Adrenal gland (tissue), 12 donors: Measurements from ENCODE around the gene TRPV4. TPM values are rescaled to one million over a fixed set of nuclear protein-coding genes. Genes with fewer than 3 reads are reported as not detected.

ENCODE experiments used
- DNase-seq, 7 donors: peaks; one replicate each; pipeline ENCODE4 v3.0.0-alpha.2; 2019 to 2020
- H3K27ac ChIP-seq, 5 donors: fragments of 200-600 bp; sonication (generic) in 4 of 5; 1 replicate in 3 of 5; 2 replicates in 2 of 5; pipeline versions ENCODE4 v1.5.1 to v1.8.0; 2016 to 2020; ENCODE audit warnings: mild to moderate bottlenecking in 1 of 5
- H3K27me3 ChIP-seq: fragments of 200-600 bp; 2 replicates; pipeline ENCODE4 v1.8.0; 2021
- H3K36me3 ChIP-seq, 2 donors: fragments of 200-600 bp; replicated peaks in 1 of 2; 1 replicate in 1 of 2; 2 replicates in 1 of 2; pipeline versions ENCODE4 v1.5.1 to v1.8.0; 2018 to 2022
- H3K4me1 ChIP-seq, 2 donors: fragments of 200-600 bp; replicated peaks in 1 of 2; 1 replicate in 1 of 2; 2 replicates in 1 of 2; pipeline versions ENCODE4 v1.5.1 to v1.8.0; 2018 to 2021
- H3K4me3 ChIP-seq, 4 donors: fragments of 200-600 bp; sonication (generic) in 3 of 4; one replicate each; pipeline ENCODE4 v1.5.1; 2016 to 2018
- H3K9me3 ChIP-seq, 3 donors: fragments of 200-600 bp; sonication (generic) in 1 of 3; replicated peaks in 1 of 3; 1 replicate in 2 of 3; 2 replicates in 1 of 3; pipeline versions ENCODE4 v1.5.1 to v1.8.0; 2016 to 2021
- POLR2A ChIP-seq, 2 donors: fragments of 450-650 bp; IDR thresholded peaks; one replicate each; pipeline ENCODE4 v1.6.1; 2017; ENCODE audit warnings: antibody characterized with exemption in 2 of 2, mild to moderate bottlenecking in 2 of 2, moderate library complexity in 1 of 2
- WGBS, 4 donors: extraction: QIAGEN DNeasy Blood & Tissue Kit in 2 of 4; methylation state at CpG; one replicate each; pipeline versions ENCODE4 v1.1.5 to v1.1.7; 2013 to 2017; 5-methylcytosine and 5-hydroxymethylcytosine counted together
- intact Hi-C, 2 donors: fragments of 100-400 bp; cut with DNase I; formaldehyde crosslinking; loops; one replicate each; pipeline versions ENCODE4 v1.14.1 to v1.15.0; 2022 to 2023
- polyA plus RNA-seq, 3 donors: library from polyadenylated mRNA; stranded (reverse); fragments of 200-250 nt in 2 of 3; fragments of 350-450 nt in 1 of 3; fragmentation: Illumina TruSeq in 1 of 3; extraction: RNeasy Lipid Tissue Mini Kit (QIAGEN cat#74804) in 1 of 3; gene quantifications; one replicate each; pipeline ENCODE4 v1.2.3, GENCODE V29; 2013 to 2014
- total RNA-seq, 9 donors: library from RNA; depleted of rRNA in 4 of 9; stranded (reverse); fragments of >200 nt in 4 of 9; fragments of 120-200 nt in 1 of 9; fragmentation: NEBNext Ultra II Directional in 1 of 9; extraction: Animal tissue kit (Norgen Biotek cat#: 25700) in 1 of 9; gene quantifications; one replicate each; pipeline versions ENCODE4 v1.1.0 to v1.2.4, GENCODE V29; 2013 to 2023
- TF ChIP-seq, protein P1 (sequence below), 6 experiments: fragments of 450-650 bp in 4 of 6; fragments of 200-600 bp in 2 of 6; sonication (generic) in 1 of 6; IDR thresholded peaks; 1 replicate in 5 of 6; 2 replicates in 1 of 6; pipeline versions ENCODE4 v1.5.1 to v1.8.0; 2016 to 2021; ENCODE audit warnings: antibody characterized with exemption in 6 of 6, mild to moderate bottlenecking in 2 of 6, moderate library complexity in 1 of 6
- donor health status: healthy with polysubstance abuse.
- donor health status: Bipolar disorder and iron deficiency.
- donor health status: DM: yes; HTN: yes; CAD: no.
- donor health status: DM: no; HTN: no; CAD: no.
- donor health status: DM: no; HTN: no; CAD: no.
- donor health status: DM: yes; HTN: yes; CAD: no.

TRPV4 gene
- total and polyA plus RNA-seq, 12 donors: 0.30 to 5.9 (median 1.4) TPM

DNA sequence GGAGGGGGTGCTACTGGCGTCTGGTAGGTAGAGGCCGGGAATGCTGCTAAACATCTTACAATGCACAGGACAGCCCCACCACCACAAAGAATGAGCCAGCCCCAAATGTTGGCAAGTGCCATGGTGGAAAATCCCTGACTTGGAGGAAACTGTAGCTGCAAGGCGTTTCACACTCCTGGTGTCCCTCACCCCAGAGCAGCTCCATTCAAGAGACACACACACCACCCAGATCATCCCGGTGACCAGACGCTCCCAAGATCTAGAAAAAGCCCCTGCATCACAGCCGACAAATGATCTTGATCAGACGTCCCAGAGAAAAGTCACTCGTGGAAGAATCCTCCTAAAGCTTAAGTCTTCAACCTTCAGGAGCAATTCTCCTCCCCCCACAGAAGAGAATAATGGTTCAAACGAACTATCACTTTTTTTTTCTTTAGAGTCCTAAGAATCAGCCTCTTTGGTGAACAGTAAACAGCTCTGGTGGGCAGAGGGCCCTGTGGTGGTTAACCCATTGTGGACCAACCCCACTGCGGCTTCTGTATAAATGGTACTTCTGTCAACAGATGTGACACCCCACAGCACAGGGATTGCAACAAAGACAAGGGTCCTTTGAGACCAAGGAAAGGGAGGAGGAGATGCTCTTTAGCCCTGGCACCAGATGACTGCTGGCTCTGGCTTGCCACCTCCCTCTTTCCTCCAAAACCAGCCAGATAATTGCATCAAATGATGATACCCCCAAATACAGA, 44.5 kb upstream of the TRPV4 start:
- H3K36me3 ChIP-seq: no peaks in the 10 kb centered on the region
- TF ChIP-seq POLR2A (IDR thresholded peaks at IDR 0.05): no peak
- TF ChIP-seq, protein P1, sequence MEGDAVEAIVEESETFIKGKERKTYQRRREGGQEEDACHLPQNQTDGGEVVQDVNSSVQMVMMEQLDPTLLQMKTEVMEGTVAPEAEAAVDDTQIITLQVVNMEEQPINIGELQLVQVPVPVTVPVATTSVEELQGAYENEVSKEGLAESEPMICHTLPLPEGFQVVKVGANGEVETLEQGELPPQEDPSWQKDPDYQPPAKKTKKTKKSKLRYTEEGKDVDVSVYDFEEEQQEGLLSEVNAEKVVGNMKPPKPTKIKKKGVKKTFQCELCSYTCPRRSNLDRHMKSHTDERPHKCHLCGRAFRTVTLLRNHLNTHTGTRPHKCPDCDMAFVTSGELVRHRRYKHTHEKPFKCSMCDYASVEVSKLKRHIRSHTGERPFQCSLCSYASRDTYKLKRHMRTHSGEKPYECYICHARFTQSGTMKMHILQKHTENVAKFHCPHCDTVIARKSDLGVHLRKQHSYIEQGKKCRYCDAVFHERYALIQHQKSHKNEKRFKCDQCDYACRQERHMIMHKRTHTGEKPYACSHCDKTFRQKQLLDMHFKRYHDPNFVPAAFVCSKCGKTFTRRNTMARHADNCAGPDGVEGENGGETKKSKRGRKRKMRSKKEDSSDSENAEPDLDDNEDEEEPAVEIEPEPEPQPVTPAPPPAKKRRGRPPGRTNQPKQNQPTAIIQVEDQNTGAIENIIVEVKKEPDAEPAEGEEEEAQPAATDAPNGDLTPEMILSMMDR (IDR thresholded peaks at IDR 0.05): no peak
- H3K27me3 ChIP-seq: no peaks in the 10 kb centered on the region
- DNase-seq: no peak
- WGBS, 4 donors: 72 to 79% (median 74%) methylated on average over 10 of the region's 10 CpGs
- no peak overlapping the region for H3K4me3 ChIP-seq
- no peak overlapping the region for H3K27ac ChIP-seq
- H3K9me3 ChIP-seq: no peaks in the 10 kb centered on the region
- intact Hi-C loops: no loop called here
- peaks cover 11 to 31% of the 10 kb centered on the region in 2 donors for H3K4me1 ChIP-seq

DNA sequence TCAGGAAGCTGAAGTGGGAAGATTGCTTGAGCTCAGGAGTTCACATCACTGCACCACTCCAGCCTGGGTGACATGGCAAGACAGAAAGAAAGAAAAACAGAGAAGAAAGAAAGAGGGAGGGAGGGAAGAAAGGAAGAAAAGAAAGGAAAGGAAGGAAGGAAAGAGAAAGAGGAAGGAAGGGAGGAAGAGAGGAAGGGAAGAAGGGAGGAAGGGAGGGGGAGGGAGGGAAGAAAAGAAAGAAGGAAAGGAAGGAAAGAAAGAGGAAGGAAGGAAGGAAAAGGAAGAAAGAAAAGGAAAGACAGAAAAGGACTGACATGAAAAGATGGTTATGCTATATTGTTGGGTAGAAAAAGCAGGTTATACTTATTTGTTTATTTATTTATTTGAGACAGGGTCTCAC, 43.2 kb upstream of the TRPV4 start:
- intact Hi-C loops: no loop called here
- peaks cover 11 to 35% of the 10 kb centered on the region in 2 donors for H3K4me1 ChIP-seq
- no peak for DNase-seq

DNA sequence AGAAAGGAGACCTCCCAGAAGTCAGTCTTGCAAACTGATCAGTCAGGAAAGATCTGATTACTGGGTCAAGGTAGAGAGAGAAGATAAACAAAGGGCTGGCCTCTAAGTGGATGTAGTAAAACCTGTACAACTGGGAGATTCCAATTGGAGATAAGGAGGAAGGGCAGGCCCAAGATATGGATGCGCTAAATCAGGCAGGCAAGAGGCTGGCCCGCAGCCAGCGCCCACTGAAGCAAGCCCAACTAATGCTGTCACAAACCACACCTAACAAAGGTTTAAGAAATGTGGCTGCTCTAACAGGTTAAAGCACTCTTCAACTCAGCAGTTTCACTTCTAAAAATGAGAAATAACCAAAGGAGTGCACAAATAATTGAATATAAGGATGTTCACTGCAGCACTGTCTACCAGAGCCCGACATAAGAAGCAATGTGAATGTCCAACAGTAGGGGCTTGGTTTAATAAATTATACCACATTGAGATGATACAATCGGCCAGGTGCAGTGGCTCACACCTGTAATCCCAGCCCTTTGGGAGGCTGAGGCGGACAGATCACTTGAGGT, 42.5 kb upstream of the TRPV4 start:
- H3K4me1 ChIP-seq: peaks cover 8 to 39% of the 10 kb centered on the region in 2 donors
- no peak overlapping the region for H3K4me3 ChIP-seq
- DNase-seq: peak in 2 of 7 donors; percentile 32 to 35
- WGBS, 4 donors: 49 to 74% (median 67%) methylated on average over 6 of the region's 6 CpGs
- H3K27ac ChIP-seq: no peak overlapping the region
- no peaks in the 10 kb centered on the region for H3K27me3 ChIP-seq
- no peak for TF ChIP-seq POLR2A (IDR thresholded peaks at IDR 0.05)
- TF ChIP-seq, protein P1 (IDR thresholded peaks at IDR 0.05): no peak
- no peaks in the 10 kb centered on the region for H3K9me3 ChIP-seq
- no peaks in the 10 kb centered on the region for H3K36me3 ChIP-seq
- intact Hi-C loops: no loop called here

More for the DNA sequence above, 43.2 kb upstream of the TRPV4 start:
- Histone ChIP-seq H3K27ac (no peak overlapping the region), H3K36me3 (no peaks in the 10 kb centered on the region), H3K27me3 (no peaks in the 10 kb centered on the region), H3K4me3 (no peak overlapping the region), H3K9me3 (no peaks in the 10 kb centered on the region)
- TF ChIP-seq POLR2A (IDR thresholded peaks at IDR 0.05): no peak
- TF ChIP-seq, protein P1 (IDR thresholded peaks at IDR 0.05): no peak

DNA sequence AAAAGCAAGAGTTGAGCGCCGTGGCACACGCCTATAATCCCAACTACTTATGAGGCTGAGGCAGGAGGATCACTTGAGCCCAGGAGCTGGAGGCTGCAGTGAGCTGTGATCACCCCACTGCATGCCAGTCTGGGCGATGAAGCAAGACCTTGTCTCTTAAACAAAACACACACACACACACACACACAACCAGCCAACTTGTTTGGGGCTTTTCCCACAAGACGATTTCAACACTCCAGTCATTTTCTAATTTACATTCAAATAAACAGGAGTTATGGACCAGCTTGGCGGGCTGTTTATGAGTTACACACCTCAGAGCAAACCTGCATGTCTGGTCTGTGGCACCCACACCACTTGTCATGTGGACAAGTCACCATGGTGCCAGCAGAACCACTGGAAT, 40.5 kb upstream of the TRPV4 start:
- H3K9me3 ChIP-seq: no peaks in the 10 kb centered on the region
- intact Hi-C loops: no loop called here
- 88 to 94% (median 92%) methylated on average over 6 of the region's 6 CpGs for WGBS, 4 donors
- peaks cover 0 to 33% of the 10 kb centered on the region in 2 donors for H3K4me1 ChIP-seq
- no peak overlapping the region for H3K27ac ChIP-seq
- no peak for TF ChIP-seq POLR2A (IDR thresholded peaks at IDR 0.05)
- TF ChIP-seq, protein P1 (IDR thresholded peaks at IDR 0.05): no peak
- DNase-seq: no peak
- H3K27me3 ChIP-seq: no peaks in the 10 kb centered on the region
- H3K4me3 ChIP-seq: no peak overlapping the region
- H3K36me3 ChIP-seq: no peaks in the 10 kb centered on the region
